H9 (cell line): Measurements from ENCODE around the gene BST2. TPM values are rescaled to one million over a fixed set of nuclear protein-coding genes. Genes with fewer than 3 reads are reported as not detected.
A peak's percentile ranks its signal among the peaks of the same experiment; 100 is the strongest.

Experiments
- DNase-seq: peaks from one replicate; pipeline ENCODE4 v3.0.0-alpha.2; 2017
- H2AFZ ChIP-seq: one replicate; pipeline ENCODE4 v1.6.1; 2013; ENCODE audit warnings: mild to moderate bottlenecking, low read length, control low read depth, moderate library complexity
- H2AK5ac ChIP-seq: 2 replicates; pipeline ENCODE4 v1.6.1; 2013; ENCODE audit warnings: low read length, control low read depth, mixed read lengths; ENCODE audit not compliant: insufficient read length
- H2BK120ac ChIP-seq: one replicate; pipeline ENCODE4 v1.6.1; 2013; ENCODE audit warnings: low read depth, mild to moderate bottlenecking, low read length, control low read depth, inconsistent platforms; ENCODE audit not compliant: poor library complexity, severe bottlenecking
- H2BK12ac ChIP-seq: 2 replicates; pipeline ENCODE4 v1.6.1; 2013; ENCODE audit warnings: low read length, control low read depth, mixed read lengths, low read depth; ENCODE audit not compliant: insufficient read length
- H2BK15ac ChIP-seq: 2 replicates; pipeline ENCODE4 v1.6.1; 2013; ENCODE audit warnings: low read depth, low read length, control low read depth
- H2BK20ac ChIP-seq: one replicate; pipeline ENCODE4 v1.6.1; 2013; ENCODE audit warnings: low read depth, mild to moderate bottlenecking, low read length, control low read depth, inconsistent platforms; ENCODE audit not compliant: poor library complexity, severe bottlenecking
- H2BK5ac ChIP-seq: 2 replicates; pipeline ENCODE4 v1.6.1; 2013; ENCODE audit warnings: low read length, control low read depth, mixed read lengths; ENCODE audit not compliant: insufficient read length
- H3K14ac ChIP-seq: 2 replicates; pipeline ENCODE4 v1.6.1; 2013; ENCODE audit warnings: low read length, control low read depth; ENCODE audit not compliant: insufficient read depth
- H3K18ac ChIP-seq: 2 replicates; pipeline ENCODE4 v1.6.1; 2013; ENCODE audit warnings: low read depth, mild to moderate bottlenecking, mixed read lengths, low read length, control low read depth; ENCODE audit not compliant: insufficient read length
- H3K23ac ChIP-seq: 2 replicates; pipeline ENCODE4 v1.6.1; 2013; ENCODE audit warnings: low read length, control low read depth, mixed read lengths, low read depth; ENCODE audit not compliant: insufficient read length
- H3K23me2 ChIP-seq: 2 replicates; pipeline ENCODE4 v1.6.1; 2013; ENCODE audit warnings: low read depth, mild to moderate bottlenecking, mixed read lengths, low read length, control low read depth; ENCODE audit not compliant: insufficient read length, poor library complexity, severe bottlenecking
- H3K27ac ChIP-seq: 2 replicates; pipeline ENCODE4 v1.5.1; 2013; ENCODE audit warnings: low read length, control low read depth, mixed read lengths, low read depth; ENCODE audit not compliant: insufficient read length
- H3K27me3 ChIP-seq: 2 replicates; pipeline ENCODE4 v1.6.1; 2013; ENCODE audit warnings: low read length, control low read depth, inconsistent platforms; ENCODE audit not compliant: insufficient read depth
- H3K4ac ChIP-seq: 2 replicates; pipeline ENCODE4 v1.6.1; 2013; ENCODE audit warnings: low read depth, mild to moderate bottlenecking, control low read depth, inconsistent platforms, low read length, moderate library complexity
- H3K4me1 ChIP-seq: 2 replicates; pipeline ENCODE4 v1.6.1; 2013; ENCODE audit warnings: low read length, control low read depth, inconsistent platforms; ENCODE audit not compliant: insufficient read depth
- H3K4me2 ChIP-seq: 2 replicates; pipeline ENCODE4 v1.6.1; 2013; ENCODE audit warnings: low read length, control low read depth, mixed read lengths; ENCODE audit not compliant: insufficient read length, insufficient read depth
- H3K56ac ChIP-seq: 2 replicates; pipeline ENCODE4 v1.6.1; 2013; ENCODE audit warnings: low read depth, mild to moderate bottlenecking, mixed read lengths, low read length, control low read depth; ENCODE audit not compliant: insufficient read length
- H3K79me1 ChIP-seq: 2 replicates; pipeline ENCODE4 v1.6.1; 2013; ENCODE audit warnings: low read depth, mild to moderate bottlenecking, moderate library complexity, low read length, control low read depth, inconsistent platforms; ENCODE audit not compliant: insufficient read depth, poor library complexity, severe bottlenecking
- H3K79me2 ChIP-seq: 2 replicates; pipeline ENCODE4 v1.6.1; 2013; ENCODE audit warnings: low read length, control low read depth, inconsistent platforms; ENCODE audit not compliant: insufficient read depth
- H3K9ac ChIP-seq: 2 replicates; pipeline ENCODE4 v1.6.1; 2013; ENCODE audit warnings: low read length, control low read depth, mixed read lengths; ENCODE audit not compliant: insufficient read length; ENCODE audit errors: extremely low read depth
- H3K9me3 ChIP-seq: one replicate; pipeline ENCODE4 v1.6.1; 2013; ENCODE audit warnings: low read depth, low read length, inconsistent platforms; ENCODE audit not compliant: control insufficient read depth
- H3T11ph ChIP-seq: one replicate; pipeline ENCODE4 v1.6.1; 2013; ENCODE audit warnings: mild to moderate bottlenecking, low read length, control low read depth, inconsistent platforms
- H4K20me1 ChIP-seq: one replicate; pipeline ENCODE4 v1.6.1; 2013; ENCODE audit not compliant: control insufficient read depth, insufficient read length, insufficient read depth
- H4K5ac ChIP-seq: 2 replicates; pipeline ENCODE4 v1.6.1; 2013; ENCODE audit warnings: low read depth, mild to moderate bottlenecking, mixed read lengths, low read length, control low read depth; ENCODE audit not compliant: insufficient read length
- H4K8ac ChIP-seq: replicated peaks from 2 replicates; pipeline ENCODE4 v1.6.1; 2013; ENCODE audit warnings: low read length, control low read depth, mixed read lengths, low read depth; ENCODE audit not compliant: insufficient read length
- H4K91ac ChIP-seq: 2 replicates; pipeline ENCODE4 v1.6.1; 2013; ENCODE audit warnings: low read depth, mild to moderate bottlenecking, moderate library complexity, mixed read lengths, low read length, control low read depth; ENCODE audit not compliant: insufficient read length
- H3K27ac Mint-ChIP-seq, 3 experiments: 2 replicates in 2 of 3; 3 replicates in 1 of 3; pipeline ENCODE4 v1.8.0; 2020 to 2021; ENCODE audit warnings: mixed read lengths in 3 of 3, mild to moderate bottlenecking in 1 of 3, moderate library complexity in 1 of 3
- H3K27me3 Mint-ChIP-seq: 2 replicates; pipeline ENCODE4 v1.8.0; 2021; ENCODE audit warnings: low read depth, mild to moderate bottlenecking, moderate library complexity, mixed read lengths
- H3K36me3 Mint-ChIP-seq, 3 experiments: 2 replicates in 2 of 3; 3 replicates in 1 of 3; pipeline ENCODE4 v1.8.0; 2020 to 2021; ENCODE audit warnings: low read depth in 3 of 3, mixed read lengths in 3 of 3; ENCODE audit not compliant: insufficient read depth in 1 of 3
- H3K4me1 Mint-ChIP-seq, 2 experiments: 2 replicates each; pipeline ENCODE4 v1.8.0; 2020; ENCODE audit warnings: mixed read lengths in 2 of 2
- H3K4me3 Mint-ChIP-seq, 2 experiments: 2 replicates in 1 of 2; 3 replicates in 1 of 2; pipeline ENCODE4 v1.8.0; 2020 to 2021; ENCODE audit warnings: mild to moderate bottlenecking in 2 of 2, mixed read lengths in 2 of 2, moderate library complexity in 1 of 2
- H3K9me3 Mint-ChIP-seq, 2 experiments: 2 replicates in 1 of 2; 3 replicates in 1 of 2; pipeline ENCODE4 v1.8.0; 2020; ENCODE audit warnings: mild to moderate bottlenecking in 2 of 2, mixed read lengths in 2 of 2, moderate library complexity in 1 of 2
- WGBS: extraction: QIAGEN DNeasy Blood & Tissue Kit; methylation state at CpG from one replicate; pipeline ENCODE4 v1.1.7; 2013; ENCODE audit warnings: missing lambda C conversion rate, low lambda C conversion rate, mixed read lengths; ENCODE audit not compliant: insufficient read length; ENCODE audit errors: extremely low coverage; 5-methylcytosine and 5-hydroxymethylcytosine counted together
- long read RNA-seq: library from polyadenylated mRNA; unstranded; transcript quantifications from one replicate; pipeline ENCODE4 v2.0.0, GENCODE V29; 2020
- total RNA-seq: library from RNA; stranded (reverse); gene quantifications from 2 replicates; pipeline ENCODE4 v1.2.1, GENCODE V29; 2021
- TF ChIP-seq, protein P1 (sequence below): fragments of 200-600 bp; sonication (generic); conservative IDR thresholded peaks from 3 replicates; pipeline ENCODE4 v1.8.0; 2021; ENCODE audit warnings: antibody characterized with exemption, mild to moderate bottlenecking

Gene BST2, protein sequence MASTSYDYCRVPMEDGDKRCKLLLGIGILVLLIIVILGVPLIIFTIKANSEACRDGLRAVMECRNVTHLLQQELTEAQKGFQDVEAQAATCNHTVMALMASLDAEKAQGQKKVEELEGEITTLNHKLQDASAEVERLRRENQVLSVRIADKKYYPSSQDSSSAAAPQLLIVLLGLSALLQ
- total RNA-seq, result 60.7 and 63.3 TPM in 2 replicates
- long read RNA-seq, transcript BST2-201 (5 exons, 1,019 nt), result major isoform, 107 of 108 reads
- long read RNA-seq, partial matches to known transcripts, result 0 of 108 reads
- long read RNA-seq, other reads (novel, unspliced or antisense), result 1 of 108 reads

DNA sequence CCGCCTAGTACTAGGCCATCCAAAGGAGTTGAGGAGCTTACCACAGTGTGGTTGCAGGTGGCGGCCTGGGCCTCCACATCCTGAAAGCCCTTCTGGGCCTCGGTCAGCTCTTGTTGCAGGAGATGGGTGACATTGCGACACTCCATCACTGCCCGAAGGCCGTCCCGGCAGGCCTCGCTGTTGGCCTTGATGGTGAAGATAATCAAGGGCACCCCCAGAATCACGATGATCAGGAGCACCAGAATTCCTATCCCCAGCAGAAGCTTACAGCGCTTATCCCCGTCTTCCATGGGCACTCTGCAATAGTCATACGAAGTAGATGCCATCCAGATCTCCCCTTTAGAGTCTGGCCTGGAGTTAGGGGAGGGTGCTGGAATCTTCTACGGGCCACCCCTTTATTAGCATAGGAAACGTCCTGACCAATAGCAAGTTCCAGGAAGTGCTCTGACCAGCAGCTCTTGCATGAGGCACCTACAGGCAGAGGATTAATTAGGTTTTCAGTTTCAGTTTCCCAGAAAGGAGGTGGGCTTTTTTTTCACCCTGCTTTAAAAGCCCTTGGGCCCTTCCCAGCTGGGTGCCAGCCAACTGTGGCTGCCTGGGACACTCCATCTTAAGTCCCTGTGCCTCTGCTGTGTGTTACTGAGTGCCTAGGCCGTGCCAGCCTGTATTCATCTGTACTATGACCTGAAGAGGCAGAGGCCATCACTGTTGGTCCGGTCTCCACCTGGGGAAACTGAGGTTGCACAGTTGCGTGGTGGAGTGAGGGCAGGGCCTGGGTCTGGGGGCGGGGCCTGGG, at the start of gene BST2:
BST2 (minus strand) TSS at position 381 of the 796 bp plus-strand sequence; CDS start at position 326, 55 bp downstream.
- peak within 1 kb of the TSS; percentile 65 for H3K14ac ChIP-seq
- H3K9ac ChIP-seq, result peak within 1 kb of the TSS; percentile 58
- H3K27me3 Mint-ChIP-seq, result no peaks in the 10 kb centered on the region
- H3K9me3 ChIP-seq, result no peaks in the 10 kb centered on the region
- H3K4ac ChIP-seq, result peak within 1 kb of the TSS; percentile 49
- no peak within 1 kb of the TSS for H4K8ac ChIP-seq
- peak within 1 kb of the TSS; percentile 31 for H4K91ac ChIP-seq
- H3K56ac ChIP-seq, result peak within 1 kb of the TSS; percentile 8
- H3K27me3 ChIP-seq, result no peaks in the 10 kb centered on the region
- H3K4me3 Mint-ChIP-seq, result peak within 1 kb of the TSS; percentile 69 to 94
- no peaks in the 10 kb centered on the region for H4K20me1 ChIP-seq
- no peak within 1 kb of the TSS for H2BK20ac ChIP-seq
- peaks cover 7% of the 10 kb centered on the region; the same call in 1 of the 2 replicates for H3K4me1 ChIP-seq
- H3K27ac ChIP-seq, result no peak within 1 kb of the TSS
- H2BK15ac ChIP-seq, result no peak within 1 kb of the TSS
- peak within 1 kb of the TSS; percentile 63 for H3K18ac ChIP-seq
- no peak within 1 kb of the TSS for H3K23ac ChIP-seq
- peak within 1 kb of the TSS; percentile 83 for H2BK120ac ChIP-seq
- H3T11ph ChIP-seq, result no peak within 1 kb of the TSS
- H3K79me2 ChIP-seq, result no peaks in the 10 kb centered on the region; the same call in 1 of the 2 replicates
- H2BK12ac ChIP-seq, result no peak within 1 kb of the TSS
- peaks cover 31 to 39% of the 10 kb centered on the region in 2 experiments for H3K4me1 Mint-ChIP-seq
- WGBS, result no CpG with 5 or more reads among the region's 18 CpGs
- peak; percentile 64 for DNase-seq
- TF ChIP-seq, protein P1, sequence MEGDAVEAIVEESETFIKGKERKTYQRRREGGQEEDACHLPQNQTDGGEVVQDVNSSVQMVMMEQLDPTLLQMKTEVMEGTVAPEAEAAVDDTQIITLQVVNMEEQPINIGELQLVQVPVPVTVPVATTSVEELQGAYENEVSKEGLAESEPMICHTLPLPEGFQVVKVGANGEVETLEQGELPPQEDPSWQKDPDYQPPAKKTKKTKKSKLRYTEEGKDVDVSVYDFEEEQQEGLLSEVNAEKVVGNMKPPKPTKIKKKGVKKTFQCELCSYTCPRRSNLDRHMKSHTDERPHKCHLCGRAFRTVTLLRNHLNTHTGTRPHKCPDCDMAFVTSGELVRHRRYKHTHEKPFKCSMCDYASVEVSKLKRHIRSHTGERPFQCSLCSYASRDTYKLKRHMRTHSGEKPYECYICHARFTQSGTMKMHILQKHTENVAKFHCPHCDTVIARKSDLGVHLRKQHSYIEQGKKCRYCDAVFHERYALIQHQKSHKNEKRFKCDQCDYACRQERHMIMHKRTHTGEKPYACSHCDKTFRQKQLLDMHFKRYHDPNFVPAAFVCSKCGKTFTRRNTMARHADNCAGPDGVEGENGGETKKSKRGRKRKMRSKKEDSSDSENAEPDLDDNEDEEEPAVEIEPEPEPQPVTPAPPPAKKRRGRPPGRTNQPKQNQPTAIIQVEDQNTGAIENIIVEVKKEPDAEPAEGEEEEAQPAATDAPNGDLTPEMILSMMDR, result no peak
- peak within 1 kb of the TSS; percentile 61 for H3K4me2 ChIP-seq
- no peaks in the 10 kb centered on the region for H3K9me3 Mint-ChIP-seq
- H3K79me1 ChIP-seq, result no peaks in the 10 kb centered on the region
- H4K5ac ChIP-seq, result no peak within 1 kb of the TSS
- peaks cover 7 to 29% (median 16%) of the 10 kb centered on the region in 3 experiments; a peak in 6 of 7 replicates for H3K36me3 Mint-ChIP-seq
- peaks cover 15% of the 10 kb centered on the region for H3K23me2 ChIP-seq
- no peak within 1 kb of the TSS for H2AK5ac ChIP-seq
- H2AFZ ChIP-seq, result no peak within 1 kb of the TSS
- no peak within 1 kb of the TSS for H2BK5ac ChIP-seq
- H3K27ac Mint-ChIP-seq, result peak within 1 kb of the TSS; percentile 81 to 97 (median 97)
